Measurements from ENCODE around the gene ZNF600.
"Not testable (repeated sequence)": the region's sequence is repeated elsewhere in the genome, so short reads cannot be mapped to it uniquely, and the experiment has no call there.

GRCh38 chr19:52821204-52821960 lies 34.8 kb upstream of the ZNF600 start, which contains the start of gene ZNF28:
- TF ChIP-seq CTCF (IDR thresholded peaks at IDR 0.05); POLR2A (IDR thresholded peaks at IDR 0.05; ENCODE audit: low read depth): not testable (repeated sequence)

Data from esophagus muscularis mucosa (tissue), 3 donors.